GM23338 (cell line): ENCODE measurements around the gene ELOVL7.
"Not testable (repeated sequence)": the region's sequence is repeated elsewhere in the genome, so short reads cannot be mapped to it uniquely, and the experiment has no call there.

Experiments used
- POLR2AphosphoS5 ChIP-seq: IDR thresholded peaks from 2 replicates; pipeline ENCODE4 v1.6.1; 2016; ENCODE audit warnings: antibody characterized with exemption, low read depth
- ZNF114 ChIP-seq: fragments of 250-450 bp; sonication (Bioruptor Pico); IDR thresholded peaks from 2 replicates; pipeline ENCODE4 v1.5.0; 2020; ENCODE audit warnings: mild to moderate bottlenecking, moderate library complexity
- ZNF331 ChIP-seq: fragments of 250-450 bp; sonication (Bioruptor Pico); IDR thresholded peaks from 2 replicates; pipeline ENCODE4 v1.5.0; 2020; ENCODE audit warnings: low read depth, mild to moderate bottlenecking, moderate library complexity
- TF ChIP-seq, protein P1 (sequence below), 2 experiments: fragments of 200-600 bp in 1 of 2; sonication (generic) in 1 of 2; conservative IDR thresholded peaks; 2 replicates each; pipeline versions ENCODE4 v1.5.1 to v1.6.1; 2016 to 2017; ENCODE audit warnings: antibody characterized with exemption in 2 of 2, low read depth in 2 of 2, mild to moderate bottlenecking in 2 of 2, moderate library complexity in 1 of 2

DNA sequence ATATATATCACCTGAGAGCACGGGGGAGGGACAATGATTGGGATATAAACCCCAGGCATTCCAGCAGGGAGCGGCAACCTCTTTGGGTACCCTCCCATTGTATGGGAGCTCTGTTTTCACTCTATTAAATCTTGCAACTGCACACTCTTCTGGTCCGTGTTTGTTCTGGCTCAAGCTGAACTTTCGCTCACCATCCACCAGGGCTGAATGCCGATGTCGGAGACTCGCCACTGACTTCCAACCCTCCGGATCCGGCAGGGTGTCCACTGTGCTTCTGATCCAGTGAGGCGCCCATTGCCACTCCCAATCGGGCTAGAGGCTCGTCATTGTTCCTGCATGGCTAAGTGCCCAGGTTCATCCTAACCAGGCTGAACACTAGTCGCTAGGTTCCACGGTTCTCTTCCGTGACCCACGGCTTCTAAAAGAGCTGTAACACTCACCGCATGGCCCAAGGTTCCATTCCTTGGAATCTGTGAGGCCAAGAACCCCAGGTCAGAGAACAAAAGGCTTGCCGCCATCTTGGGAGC is 48.6 kb downstream of the ELOVL7 start:
- TF ChIP-seq, protein P1, sequence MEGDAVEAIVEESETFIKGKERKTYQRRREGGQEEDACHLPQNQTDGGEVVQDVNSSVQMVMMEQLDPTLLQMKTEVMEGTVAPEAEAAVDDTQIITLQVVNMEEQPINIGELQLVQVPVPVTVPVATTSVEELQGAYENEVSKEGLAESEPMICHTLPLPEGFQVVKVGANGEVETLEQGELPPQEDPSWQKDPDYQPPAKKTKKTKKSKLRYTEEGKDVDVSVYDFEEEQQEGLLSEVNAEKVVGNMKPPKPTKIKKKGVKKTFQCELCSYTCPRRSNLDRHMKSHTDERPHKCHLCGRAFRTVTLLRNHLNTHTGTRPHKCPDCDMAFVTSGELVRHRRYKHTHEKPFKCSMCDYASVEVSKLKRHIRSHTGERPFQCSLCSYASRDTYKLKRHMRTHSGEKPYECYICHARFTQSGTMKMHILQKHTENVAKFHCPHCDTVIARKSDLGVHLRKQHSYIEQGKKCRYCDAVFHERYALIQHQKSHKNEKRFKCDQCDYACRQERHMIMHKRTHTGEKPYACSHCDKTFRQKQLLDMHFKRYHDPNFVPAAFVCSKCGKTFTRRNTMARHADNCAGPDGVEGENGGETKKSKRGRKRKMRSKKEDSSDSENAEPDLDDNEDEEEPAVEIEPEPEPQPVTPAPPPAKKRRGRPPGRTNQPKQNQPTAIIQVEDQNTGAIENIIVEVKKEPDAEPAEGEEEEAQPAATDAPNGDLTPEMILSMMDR (conservative IDR thresholded peaks at IDR 0.05; ENCODE audit: low read depth in 2 of 2) = 0 out of 4 replicates have a peak, but pooled peaks of 1 of the 2 experiments have one; percentile 7
- not testable (repeated sequence) for TF ChIP-seq ZNF114; ZNF331 (CRISPR knock-in tag); POLR2AphosphoS5
